Measurements from ENCODE around the gene NOL3. TPM values are rescaled to one million over a fixed set of nuclear protein-coding genes. Genes with fewer than 3 reads are reported as not detected.
A peak's percentile ranks its signal among the peaks of the same experiment; 100 is the strongest.

The NOL3 gene
- total RNA-seq, 2 donors from 2014 or later = 11.6 TPM

DNA sequence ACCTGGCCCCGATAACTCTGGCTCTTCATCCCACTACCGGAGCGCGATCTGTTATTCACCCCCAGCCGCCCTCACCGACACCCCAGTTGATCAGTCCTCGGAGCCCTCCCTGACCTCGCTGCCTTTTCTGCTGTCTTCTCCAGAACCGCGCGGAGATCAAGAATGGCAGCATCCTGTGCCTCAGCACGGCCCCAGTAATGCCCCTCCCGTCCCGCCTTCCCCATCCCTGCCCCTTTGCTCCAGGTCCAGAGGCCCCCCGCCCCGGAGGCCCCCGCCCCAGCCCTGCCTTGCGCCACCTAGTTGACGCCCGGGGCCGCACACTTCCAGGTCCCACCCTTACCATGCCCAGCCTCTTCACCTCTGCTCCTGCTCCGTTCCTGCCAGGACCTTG, 29.5 kb downstream of the NOL3 start:
- no peak overlapping the region for H3K27ac ChIP-seq (ENCODE audit: low read depth, low read length)
- no peaks in the 10 kb centered on the region for H3K27me3 Mint-ChIP-seq (ENCODE audit: insufficient read depth)
- peaks cover 35% of the 10 kb centered on the region for H3K36me3 Mint-ChIP-seq (ENCODE audit: low read depth)
- peaks cover 59% of the 10 kb centered on the region for H3K36me3 ChIP-seq (ENCODE audit: control insufficient read depth, insufficient read depth, low read length)
- H3K4me1 ChIP-seq (ENCODE audit: control insufficient read depth, insufficient read depth, low read length) = no peaks in the 10 kb centered on the region
- H3K9me3 Mint-ChIP-seq = no peaks in the 10 kb centered on the region
- peak; percentile 86 for DNase-seq
- H3K9ac ChIP-seq (ENCODE audit: extremely low read depth, low read length, poor library complexity, severe bottlenecking) = no peak overlapping the region
- TF ChIP-seq, protein P1, sequence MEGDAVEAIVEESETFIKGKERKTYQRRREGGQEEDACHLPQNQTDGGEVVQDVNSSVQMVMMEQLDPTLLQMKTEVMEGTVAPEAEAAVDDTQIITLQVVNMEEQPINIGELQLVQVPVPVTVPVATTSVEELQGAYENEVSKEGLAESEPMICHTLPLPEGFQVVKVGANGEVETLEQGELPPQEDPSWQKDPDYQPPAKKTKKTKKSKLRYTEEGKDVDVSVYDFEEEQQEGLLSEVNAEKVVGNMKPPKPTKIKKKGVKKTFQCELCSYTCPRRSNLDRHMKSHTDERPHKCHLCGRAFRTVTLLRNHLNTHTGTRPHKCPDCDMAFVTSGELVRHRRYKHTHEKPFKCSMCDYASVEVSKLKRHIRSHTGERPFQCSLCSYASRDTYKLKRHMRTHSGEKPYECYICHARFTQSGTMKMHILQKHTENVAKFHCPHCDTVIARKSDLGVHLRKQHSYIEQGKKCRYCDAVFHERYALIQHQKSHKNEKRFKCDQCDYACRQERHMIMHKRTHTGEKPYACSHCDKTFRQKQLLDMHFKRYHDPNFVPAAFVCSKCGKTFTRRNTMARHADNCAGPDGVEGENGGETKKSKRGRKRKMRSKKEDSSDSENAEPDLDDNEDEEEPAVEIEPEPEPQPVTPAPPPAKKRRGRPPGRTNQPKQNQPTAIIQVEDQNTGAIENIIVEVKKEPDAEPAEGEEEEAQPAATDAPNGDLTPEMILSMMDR (conservative IDR thresholded peaks at IDR 0.05) = peak; percentile 67
- H3K4me3 Mint-ChIP-seq = peak overlapping the region; percentile 57
- H3K4me1 Mint-ChIP-seq = peaks cover 2% of the 10 kb centered on the region
- H3K4me3 ChIP-seq (ENCODE audit: low read length) = no peak overlapping the region
- 91 to 93% methylated on average over 7 to 22 of the region's 22 CpGs for WGBS, 2 experiments (ENCODE audit: insufficient coverage in 1 of 2, insufficient read length in 1 of 2)
- no peaks in the 10 kb centered on the region for H3K9me3 ChIP-seq (ENCODE audit: control insufficient read depth, low read length)
- H3K27ac Mint-ChIP-seq = peak overlapping the region; percentile 76
- no peaks in the 10 kb centered on the region for H3K27me3 ChIP-seq (ENCODE audit: control insufficient read depth, insufficient read depth, low read length, poor library complexity, severe bottlenecking)

DNA sequence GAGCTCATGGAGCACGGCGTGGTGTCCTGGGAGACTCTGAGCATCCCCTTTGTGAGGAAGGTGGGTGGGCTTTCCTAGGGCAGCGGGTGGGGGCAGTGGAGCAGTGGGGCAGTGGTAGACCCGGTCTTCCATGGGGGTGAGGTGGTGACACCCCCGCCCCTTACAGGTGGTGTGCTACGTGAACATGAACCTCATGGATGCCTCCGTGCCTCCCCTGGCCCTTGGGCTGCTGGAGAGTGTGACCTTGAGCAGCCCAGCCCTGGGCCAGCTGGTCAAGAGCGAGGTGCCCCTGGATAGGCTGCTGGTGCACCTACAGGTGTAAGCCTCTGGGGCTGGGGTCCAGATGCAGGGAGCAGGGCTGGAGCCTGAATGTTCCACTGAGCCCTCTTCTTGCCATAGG, 30.2 kb downstream of the NOL3 start:
- Histone ChIP-seq H3K27me3 (ENCODE audit: control insufficient read depth, insufficient read depth, low read length, poor library complexity, severe bottlenecking) (no peaks in the 10 kb centered on the region), H3K27ac (ENCODE audit: low read depth, low read length) (no peak overlapping the region), H3K4me3 (ENCODE audit: low read length) (no peak overlapping the region), H3K9me3 (ENCODE audit: control insufficient read depth, low read length) (no peaks in the 10 kb centered on the region), H3K9ac (ENCODE audit: extremely low read depth, low read length, poor library complexity, severe bottlenecking) (no peak overlapping the region), H3K36me3 (ENCODE audit: control insufficient read depth, insufficient read depth, low read length) (peaks cover 52% of the 10 kb centered on the region), H3K4me1 (ENCODE audit: control insufficient read depth, insufficient read depth, low read length) (no peaks in the 10 kb centered on the region)
- Mint-ChIP-seq H3K4me1 (peaks cover 2% of the 10 kb centered on the region), H3K9me3 (no peaks in the 10 kb centered on the region), H3K4me3 (no peak overlapping the region), H3K27ac (no peak overlapping the region), H3K27me3 (ENCODE audit: insufficient read depth) (no peaks in the 10 kb centered on the region), H3K36me3 (ENCODE audit: low read depth) (peaks cover 28% of the 10 kb centered on the region)
- DNase-seq = no peak
- 96 to 98% methylated on average over 7 to 8 of the region's 8 CpGs for WGBS, 2 experiments (ENCODE audit: insufficient coverage in 1 of 2, insufficient read length in 1 of 2)
- TF ChIP-seq, protein P1 (conservative IDR thresholded peaks at IDR 0.05) = no peak

DNA sequence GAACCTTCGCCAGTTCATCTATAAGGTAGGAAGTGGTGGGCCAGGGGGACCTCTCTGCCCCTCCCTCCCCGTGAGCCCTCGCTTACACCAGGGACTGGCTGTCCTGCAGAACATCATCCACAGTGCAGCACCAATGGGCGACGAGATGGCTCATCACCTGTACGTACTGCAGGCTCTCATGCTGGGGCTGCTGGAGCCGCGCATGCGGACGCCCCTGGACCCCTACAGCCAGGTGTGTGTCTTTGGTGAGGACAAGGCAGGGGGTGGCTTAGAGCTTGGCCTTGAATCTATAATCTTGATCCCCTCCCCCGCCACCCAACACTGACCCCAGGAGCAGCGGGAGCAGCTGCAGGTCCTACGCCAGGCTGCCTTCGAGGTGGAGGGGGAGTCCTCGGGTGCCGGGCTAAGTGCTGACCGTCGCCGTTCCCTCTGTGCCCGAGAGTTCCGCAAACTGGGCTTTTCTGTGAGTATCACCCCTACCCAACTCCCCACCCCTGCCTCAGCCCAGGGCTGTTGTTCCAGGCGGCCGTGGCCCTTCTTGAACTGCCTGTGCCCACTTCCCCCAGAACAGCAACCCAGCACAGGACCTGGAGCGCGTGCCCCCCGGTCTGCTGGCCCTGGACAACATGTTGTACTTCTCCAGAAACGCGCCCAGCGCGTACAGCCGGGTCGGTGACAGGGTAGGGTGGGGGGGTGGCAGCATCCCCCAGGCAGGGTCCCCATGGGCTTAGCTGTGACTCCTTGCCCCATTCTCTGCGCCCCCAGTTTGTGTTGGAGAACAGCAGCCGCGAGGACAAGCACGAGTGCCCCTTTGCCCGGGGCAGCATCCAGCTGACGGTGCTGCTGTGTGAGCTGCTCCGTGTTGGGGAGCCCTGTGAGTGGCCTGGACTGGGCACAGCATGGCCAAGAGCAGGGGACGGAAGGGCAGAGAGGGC, 31.3 kb downstream of the NOL3 start:
- WGBS, 2 experiments (ENCODE audit: insufficient coverage in 1 of 2, insufficient read length in 1 of 2) = 97% methylated on average over 20 to 40 of the region's 40 CpGs
- Histone ChIP-seq H3K9me3 (ENCODE audit: control insufficient read depth, low read length) (no peaks in the 10 kb centered on the region), H3K27ac (ENCODE audit: low read depth, low read length) (no peak overlapping the region), H3K4me3 (ENCODE audit: low read length) (no peak overlapping the region), H3K9ac (ENCODE audit: extremely low read depth, low read length, poor library complexity, severe bottlenecking) (no peak overlapping the region), H3K27me3 (ENCODE audit: control insufficient read depth, insufficient read depth, low read length, poor library complexity, severe bottlenecking) (no peaks in the 10 kb centered on the region), H3K4me1 (ENCODE audit: control insufficient read depth, insufficient read depth, low read length) (peaks cover 3% of the 10 kb centered on the region), H3K36me3 (ENCODE audit: control insufficient read depth, insufficient read depth, low read length) (peaks cover 44% of the 10 kb centered on the region)
- TF ChIP-seq, protein P1 (conservative IDR thresholded peaks at IDR 0.05) = no peak
- Mint-ChIP-seq H3K36me3 (ENCODE audit: low read depth) (peaks cover 16% of the 10 kb centered on the region), H3K4me3 (no peak overlapping the region), H3K27ac (no peak overlapping the region), H3K9me3 (no peaks in the 10 kb centered on the region), H3K4me1 (peaks cover 3% of the 10 kb centered on the region), H3K27me3 (ENCODE audit: insufficient read depth) (no peaks in the 10 kb centered on the region)
- DNase-seq = no peak
